GM21576 (cell line): Measurements from ENCODE around the gene CKM.

Experiments used
- ATAC-seq: cut with Tn5 transposase; IDR thresholded peaks from one replicate; pipeline ENCODE4 v1.9.1; 2021; ENCODE audit warnings: mild to moderate bottlenecking, moderate library complexity; ENCODE audit not compliant: unreplicated experiment

Gene CKM

DNA sequence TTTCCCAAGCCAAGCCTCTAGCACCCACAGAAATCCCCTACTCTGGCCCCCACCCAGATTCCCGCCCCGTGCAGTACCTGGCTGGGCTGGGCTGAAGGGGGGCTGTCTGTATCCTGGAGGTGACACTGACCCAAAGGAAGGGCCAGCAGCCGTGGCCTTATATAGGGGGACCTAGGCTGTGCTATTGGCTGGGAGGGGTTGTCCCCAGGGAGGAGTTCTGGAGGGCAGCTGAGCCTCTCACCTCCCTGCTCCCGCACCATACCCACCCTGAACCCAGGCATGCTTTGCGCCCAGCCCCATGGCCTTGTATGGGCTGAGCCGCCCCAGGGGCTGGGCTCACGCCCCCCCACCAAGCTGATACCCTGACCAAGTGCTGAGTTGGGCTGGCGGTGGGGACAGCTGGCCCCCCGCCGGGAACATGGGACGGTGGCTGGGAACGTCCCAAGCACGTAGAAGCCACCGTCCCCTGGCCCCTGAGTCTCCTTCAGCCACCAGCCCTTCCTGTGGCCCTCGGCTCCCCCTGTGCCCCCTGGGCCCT lies at the start of gene CKM:
CKM (minus strand) TSS at position 132 of the 538 bp plus-strand sequence. CDS start 3,162 bp downstream, outside the sequence.
- ATAC-seq, result no peak

DNA sequence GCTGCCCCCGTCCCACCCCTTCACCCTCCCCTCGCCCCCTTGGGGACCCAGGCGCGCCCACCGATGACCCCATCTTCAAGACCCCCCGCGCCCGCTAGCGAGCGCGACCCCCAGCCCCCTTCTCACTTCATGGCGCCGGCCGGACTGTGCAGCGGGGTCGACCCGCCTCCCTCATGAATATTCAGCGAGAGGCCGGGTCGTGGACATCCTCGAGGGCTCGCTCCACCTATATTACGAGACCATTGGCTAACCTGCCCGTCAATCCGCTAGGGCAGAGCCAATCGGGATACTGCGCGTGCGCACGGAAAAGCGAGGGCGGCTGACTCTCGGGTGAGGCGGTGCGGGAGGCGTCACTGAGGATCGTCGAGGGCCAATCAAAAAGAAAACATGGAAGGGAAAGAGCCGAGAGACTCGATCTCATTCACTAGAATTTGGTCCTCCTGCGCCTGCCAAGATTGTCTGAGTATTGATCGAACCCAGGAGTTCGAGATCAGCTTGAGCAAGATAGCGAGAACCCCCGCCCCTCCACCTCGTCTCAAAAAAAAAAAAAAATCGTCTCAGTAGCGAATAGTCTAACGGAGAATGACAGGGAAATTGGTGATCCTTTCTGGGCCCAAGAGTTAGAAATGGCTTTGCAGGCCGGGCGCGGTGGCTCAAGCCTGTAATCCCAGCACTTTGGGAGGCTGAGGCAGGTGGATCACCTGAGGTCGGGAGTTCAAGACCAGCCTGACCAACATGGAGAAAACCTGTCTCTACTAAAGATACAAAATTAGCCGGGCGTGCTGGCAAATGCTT lies 47.9 kb upstream of the CKM start, which contains the start of gene ERCC2:
ERCC2 (minus strand) TSS at position 164 of the 795 bp plus-strand sequence; CDS start at position 131, 33 bp downstream.
- ATAC-seq, result peak; percentile 90

DNA sequence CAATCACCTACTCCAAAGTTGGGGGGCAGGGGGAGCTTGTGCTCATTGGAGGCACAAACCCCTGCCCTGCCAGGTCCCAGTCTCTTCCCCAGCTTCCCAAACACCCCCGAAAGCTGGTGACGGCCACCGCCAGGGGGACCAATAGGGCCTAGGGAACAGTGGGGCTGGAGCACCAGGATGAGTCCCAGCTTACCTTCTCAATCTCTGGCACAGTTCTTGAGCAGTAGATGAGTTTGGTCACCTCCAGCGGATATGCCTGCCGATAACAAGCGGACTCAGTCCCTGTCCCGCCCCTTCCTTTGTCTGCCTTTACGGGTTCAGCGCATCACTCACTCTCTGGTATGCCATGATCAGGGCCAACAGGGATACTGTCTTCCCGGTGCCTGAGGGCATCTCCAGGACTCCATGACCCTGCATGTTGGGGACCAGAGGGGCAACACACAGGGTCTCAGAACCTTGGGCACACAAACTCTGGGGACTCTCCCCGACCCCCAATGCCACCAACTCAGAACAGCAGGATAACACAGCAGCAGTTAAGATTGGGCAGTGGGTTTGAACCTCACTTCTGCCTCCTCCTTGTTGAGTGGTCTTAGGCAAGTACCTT lies 46.2 kb upstream of the CKM start:
- no peak for ATAC-seq

DNA sequence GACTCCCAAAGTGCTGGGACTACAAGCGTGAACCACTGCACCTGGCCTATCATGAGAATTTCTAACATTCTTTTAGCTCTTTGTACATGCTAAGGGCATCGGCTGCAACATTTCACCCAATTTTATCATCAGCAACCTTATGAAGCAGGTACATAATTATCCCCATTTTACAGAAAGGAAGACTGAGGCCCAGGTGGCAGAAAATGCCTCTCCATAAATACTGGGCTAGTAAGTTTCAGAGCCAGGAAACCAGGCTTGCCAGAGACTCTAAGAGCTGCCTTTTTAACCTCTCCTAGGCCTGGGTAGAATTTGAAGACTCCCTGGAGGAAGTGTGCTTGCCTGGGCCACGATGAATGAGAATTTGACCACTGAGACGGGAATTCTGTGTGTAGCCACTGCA lies 45.5 kb upstream of the CKM start:
- no peak for ATAC-seq

DNA sequence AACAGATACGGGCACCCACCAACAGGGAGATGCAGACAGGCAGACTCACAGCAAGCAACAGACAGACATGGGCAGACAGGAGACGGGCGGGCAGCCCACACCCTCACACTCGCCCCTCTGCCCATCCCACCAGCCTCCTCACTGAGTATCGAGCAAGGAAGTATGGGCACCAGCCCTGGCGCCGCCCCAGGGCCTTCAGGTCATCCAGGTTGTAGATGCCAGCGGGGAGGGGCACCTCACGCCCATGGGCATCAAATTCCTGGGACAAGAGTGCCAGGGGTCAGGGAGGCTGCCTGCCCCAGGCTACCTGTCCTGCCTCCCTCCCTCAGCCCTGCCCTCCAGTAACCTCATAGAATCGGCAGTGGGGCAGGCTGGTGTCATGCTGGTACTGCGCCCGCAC lies 42.0 kb upstream of the CKM start:
- ATAC-seq, result no peak

DNA sequence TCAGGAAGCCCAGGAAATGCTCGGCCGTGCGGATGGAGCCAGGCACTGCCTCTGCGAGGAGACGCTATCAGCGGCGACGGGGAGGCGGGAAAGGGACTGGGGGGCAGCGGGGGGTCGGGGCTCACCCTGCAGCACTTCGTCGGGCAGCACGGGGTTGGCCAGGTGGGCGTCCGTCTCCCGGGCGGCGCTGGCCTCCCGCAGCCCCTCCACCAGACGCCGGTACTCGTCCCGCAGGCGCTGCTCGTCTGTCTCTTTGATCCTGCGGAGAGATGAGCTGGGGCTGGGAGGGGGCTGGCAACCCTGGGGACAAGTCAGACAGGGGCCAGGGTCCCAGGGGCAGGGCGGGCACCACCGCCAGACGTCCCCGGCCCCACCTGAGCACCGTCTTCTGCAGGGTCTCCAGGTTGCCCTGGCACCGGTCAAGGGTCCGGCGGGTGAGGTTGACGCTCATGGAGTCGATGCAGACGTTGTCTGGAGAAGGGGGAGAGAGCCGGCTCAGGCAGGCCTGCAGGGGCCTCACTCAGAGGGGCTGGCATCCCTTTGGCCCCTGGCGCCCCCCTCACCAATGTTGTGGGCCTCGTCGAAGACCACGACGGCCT lies 41.3 kb upstream of the CKM start:
- no peak for ATAC-seq

DNA sequence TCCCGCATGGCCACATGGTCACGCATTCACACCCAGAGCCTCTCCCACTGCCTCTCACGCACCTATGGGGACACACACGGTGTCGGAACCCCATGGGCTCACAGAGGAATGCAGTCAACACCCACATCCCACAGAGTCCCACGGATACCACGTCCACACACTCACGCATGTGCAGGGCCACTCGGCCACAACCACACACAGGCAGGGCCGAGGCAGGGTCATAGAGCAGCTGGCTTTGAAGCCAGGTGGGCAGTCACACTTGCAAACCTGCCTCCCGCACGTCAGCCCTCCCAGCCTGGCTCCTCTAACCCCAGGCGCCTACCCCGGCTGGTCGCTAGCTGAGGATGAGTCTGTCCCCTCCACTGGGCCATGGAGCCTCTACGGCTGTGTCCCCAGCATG lies 39.6 kb upstream of the CKM start:
- no peak for ATAC-seq

DNA sequence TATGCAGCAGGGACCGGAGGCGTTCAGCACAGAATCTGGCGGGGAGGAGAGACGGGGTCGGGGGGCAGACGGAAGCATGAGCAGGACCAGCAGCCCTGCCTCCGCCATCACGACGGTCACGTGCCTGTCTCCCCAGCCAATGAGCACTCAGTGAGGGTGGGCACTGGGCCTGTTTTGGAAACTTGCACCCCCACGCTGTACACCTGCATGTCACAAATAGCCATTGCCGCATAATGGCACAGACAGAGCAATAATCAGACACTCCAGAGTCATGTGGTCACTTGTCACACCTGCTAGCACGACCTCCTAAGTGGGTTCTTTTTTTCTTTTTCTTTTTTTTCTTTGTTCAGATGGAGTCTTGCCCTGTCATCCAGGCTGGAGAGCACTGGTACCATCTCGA lies 38.9 kb upstream of the CKM start:
- ATAC-seq, result no peak

DNA sequence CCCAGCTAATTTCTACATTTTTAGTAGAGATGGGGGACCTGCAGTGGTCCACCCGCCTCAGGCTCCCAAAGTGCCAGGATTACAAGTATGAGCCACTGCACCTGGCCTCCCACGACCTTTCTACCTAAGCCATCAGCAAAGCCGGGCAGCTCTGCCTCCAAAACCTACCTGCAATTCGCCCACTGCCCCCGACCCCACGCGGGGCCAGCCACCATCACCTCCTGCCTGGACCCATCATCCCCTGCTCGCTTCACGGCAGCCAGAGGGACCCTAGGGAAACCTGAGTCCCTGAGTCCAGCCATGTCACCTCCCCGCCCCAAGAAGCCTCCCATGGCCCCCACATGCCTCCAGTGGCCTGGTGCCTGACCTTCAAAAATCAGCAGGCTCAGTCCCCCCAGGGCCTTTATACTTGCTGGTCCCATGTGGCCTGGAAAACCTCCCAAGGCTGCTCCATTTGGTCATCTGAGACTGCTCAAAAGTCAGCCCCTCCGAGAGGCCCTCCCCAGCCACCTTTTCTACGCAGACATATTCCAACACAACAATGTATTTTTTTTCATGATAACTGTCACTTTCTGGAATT lies 35.6 kb upstream of the CKM start:
- no peak for ATAC-seq

DNA sequence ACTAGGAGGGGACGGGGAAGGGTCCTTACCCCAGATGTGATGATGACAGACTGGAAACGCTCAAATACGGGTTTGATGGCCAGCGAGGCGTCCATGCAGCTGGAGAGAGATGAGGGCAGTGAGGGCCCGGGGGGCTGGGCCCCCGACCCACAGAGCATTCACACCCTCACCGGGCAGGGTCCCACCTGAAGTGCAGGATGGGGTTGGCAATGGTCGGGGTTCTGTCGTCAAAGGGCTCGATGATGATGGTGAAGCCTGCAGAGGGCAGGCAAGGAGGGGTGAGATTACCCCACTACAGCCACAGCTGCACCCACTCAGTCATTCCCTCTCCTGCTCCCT lies 34.7 kb upstream of the CKM start:
- ATAC-seq, result no peak

DNA sequence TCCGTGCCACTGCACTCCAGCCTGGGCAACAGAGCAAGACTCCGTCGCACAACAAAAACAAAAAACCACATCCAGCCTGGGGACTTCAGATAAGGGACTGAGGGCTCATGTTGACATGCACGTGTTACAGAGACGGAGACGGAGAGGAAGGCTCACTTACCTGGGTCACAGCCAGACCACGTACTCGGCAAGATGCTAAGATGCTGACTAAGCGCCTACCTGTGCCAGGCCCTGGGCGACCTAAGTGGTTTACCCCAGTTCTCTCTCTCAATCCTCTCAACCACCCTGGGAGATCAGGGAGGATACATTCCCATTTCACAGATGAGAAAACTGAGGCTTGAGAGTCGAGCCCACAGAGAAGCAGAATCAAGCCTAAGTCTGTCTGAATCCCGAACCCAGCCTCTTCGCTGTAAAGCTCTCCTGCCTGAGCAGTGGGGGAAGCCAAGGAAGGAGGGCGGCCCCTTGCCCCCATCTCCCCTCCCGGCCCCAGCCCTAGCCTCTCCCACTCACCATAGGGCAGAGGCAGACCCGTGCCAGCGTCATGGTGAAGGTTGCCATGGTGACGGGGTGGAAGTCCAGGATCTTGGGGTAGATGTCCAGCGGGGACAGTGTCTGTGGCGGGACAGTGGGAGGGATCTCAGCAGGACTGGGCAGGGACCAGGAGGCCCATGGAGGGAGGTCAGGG lies 34.2 kb upstream of the CKM start:
- ATAC-seq, result no peak

DNA sequence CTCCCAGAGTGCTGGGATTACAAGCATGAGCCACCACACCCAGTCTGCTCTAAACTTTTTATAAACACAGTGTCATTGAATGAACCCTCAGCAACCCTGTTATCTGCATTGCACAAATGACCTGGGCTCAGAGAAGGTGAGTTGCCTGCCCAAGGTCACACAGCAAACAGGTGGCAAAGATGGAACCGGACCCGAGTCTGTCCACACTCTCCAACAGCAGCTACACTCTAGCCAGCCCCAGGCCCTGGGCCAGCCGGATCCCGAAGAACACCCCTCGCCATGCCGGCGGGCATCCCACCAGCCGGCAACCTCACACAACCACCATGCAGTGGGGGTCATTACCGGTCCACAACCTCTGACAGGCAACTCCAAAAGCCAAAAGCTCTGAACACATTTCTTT lies 33.2 kb upstream of the CKM start:
- ATAC-seq, result no peak

DNA sequence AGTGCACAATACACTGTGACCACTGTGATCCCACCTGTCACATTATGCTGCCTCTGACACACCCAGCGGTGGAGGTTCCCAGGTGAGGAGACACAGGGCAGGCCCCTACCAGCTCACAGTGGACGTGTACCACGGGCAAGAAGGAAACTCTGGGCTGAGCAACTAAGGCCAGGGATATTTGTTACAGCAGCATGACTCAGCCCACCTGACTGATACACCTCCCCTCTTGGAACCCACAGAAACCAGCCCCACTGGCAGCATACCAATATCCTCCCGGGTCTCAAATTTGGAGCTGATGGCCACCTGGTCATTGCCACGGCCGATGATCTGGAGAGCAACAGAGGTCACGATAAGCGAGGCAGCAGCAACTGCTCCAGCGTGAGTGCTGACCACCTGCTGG lies 32.7 kb upstream of the CKM start:
- no peak for ATAC-seq

DNA sequence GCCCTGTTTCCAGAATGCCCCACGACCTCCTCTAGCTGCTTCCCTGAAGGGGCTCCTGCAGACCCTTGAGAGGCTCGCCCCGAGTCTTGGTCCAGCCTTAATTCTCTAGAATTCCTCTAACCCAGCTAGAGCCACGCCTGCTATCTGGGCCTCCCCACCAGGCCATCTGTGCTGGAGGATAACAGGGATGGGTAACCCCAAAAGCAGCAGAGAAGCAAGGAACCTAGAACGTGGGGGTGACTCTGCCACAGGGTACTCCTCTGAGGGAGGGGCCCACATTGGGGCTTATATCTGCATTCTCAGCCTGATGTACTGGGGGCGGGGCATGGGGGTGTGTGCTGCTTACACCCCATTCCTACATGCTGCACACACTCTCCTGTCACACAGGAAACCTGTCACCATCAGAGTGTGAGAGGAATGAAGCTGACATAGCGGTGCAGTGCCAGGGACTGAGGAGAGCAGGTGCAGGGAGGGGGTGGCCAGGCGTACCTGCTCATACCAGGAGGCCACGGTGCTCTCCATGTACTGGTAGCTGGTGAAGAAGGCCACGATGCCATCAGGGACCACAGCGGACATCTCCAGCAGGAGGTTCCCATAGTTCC lies 31.7 kb upstream of the CKM start:
- ATAC-seq, result no peak

DNA sequence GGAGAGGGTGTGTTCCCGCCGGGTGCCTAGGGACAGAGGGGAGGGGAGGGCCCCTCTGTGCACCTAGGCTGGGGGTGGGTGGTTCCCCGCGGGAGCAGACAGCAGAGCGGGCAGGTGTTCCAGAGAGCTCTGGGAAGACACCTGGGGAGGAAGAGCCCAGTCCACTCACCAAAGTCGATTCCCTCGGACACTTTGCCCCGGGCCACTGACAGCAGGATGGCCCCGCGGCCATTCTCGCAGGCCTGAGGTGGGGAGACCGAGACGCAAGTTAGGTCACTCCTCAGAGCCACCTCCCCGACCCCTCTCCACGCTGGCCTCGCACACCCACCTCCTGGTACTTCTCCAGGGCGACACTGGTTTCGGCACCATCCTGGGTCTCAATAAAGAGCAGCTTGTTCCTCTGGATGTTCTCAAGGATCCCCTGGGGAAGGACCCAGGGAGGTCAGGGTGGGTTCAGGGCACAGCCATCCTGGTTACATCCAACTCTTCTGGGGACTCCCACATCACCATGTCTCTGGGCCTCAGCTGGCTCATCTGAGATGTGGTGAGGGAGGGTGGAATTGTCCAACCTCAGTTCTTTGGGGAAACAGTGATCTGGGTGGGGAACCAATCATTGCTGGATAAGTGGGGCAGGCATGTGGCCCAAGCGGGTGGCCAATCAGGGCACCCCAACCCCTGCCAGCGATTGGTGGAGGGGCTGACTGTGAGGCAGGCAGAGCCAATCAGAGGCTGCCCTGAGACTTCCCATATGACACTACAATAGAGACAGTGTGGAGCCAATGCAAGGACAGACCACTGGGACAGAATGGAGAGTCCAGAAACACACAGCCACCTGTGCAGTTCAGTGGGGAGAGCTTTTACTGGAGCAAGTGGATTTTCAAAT lies 30.5 kb upstream of the CKM start:
- no peak for ATAC-seq

DNA sequence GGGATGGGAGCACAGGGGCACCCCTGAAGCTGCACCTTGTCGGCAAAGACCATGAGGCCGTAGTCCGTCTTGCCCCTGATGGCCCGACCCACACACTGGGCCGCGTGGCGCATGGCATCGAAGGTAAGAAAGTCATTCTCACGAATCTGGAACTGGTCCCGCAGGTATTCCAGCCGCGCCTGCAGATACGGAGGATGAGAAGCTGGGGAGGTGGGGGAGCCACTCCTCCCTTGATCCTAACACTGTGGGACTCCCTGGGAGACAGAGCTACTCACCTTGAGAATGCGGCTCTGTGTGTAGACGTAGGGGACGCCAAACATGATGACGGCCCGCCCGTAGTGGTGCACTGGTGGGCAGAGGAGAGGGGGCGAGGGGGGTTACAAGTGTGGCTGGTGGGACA lies 29.8 kb upstream of the CKM start:
- no peak for ATAC-seq

DNA sequence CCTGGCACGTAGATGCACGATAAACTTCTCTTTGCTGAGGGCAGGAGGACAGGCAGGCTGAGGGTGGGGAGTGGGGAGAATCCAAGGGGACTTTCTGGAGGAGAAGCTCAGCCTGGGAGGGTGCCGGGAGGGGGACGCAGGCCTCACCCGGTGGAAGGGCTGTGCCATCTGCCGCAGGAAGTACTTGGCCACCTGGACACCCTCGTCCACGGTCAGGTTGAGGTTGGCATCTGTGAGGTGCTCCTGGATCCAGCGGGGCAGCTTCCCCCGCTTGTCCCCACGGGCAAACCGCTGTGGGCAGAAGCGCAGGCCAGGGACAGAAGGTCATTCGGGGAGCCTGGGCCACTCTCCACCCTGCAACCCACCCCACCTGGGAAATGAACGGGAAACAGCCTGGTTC lies 29.4 kb upstream of the CKM start:
- ATAC-seq, result no peak

DNA sequence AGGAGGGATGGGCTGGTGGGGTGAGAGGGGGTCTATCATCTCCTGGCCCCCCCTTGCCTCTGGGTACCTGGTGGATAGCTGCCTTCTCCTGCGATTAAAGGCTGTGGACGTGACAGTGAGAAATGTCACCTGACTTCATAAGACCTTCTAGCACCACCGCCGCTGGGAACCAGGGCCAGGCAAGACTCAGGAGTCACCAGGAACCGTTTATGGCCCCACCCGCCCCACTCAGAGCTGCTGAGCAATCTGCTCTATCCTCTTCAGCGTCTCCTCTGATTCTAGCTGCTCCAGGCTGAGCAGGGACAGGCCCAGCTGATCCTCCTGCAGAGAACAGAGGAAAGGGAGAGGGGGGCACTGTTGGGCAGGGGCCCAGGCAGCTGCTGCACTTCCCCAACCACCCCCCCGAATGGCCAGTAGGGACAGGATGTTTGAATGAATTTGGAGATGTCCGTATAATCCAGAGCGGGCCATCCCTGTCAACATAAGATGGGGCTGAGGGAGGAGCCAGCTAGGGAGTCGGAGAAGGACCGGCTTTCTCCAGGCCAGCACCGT lies 28.8 kb upstream of the CKM start:
- no peak for ATAC-seq

DNA sequence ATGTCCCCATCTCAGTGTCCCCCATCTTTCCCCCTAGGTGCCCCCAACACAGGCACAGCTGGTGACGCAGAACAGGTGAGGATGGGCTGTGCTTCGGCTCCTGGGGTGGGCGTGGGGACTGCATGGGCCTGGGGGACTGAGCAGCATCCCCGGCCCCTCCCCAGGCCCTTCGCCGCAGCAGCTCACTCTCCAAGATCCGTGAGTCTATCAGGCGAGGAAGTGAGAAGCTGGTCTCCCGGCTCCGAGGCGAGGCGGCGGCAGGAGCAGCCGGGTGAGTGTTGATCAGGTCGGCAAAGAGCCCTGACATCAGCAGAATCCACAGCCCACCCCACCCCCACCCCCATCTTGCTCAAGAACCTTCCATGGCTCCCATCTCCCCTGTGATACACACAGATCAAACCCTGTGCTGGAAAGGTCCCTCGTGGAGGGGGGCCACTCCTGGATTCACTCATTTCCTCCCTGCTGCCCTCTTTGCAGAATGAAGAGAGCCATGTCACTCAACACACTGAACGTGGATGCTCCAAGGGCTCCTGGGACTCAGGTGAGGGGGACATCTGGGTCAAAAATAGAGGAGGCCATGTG lies 27.9 kb upstream of the CKM start:
- ATAC-seq, result no peak
